K562 (cell line): ENCODE measurements around the gene RXFP3. TPM values are rescaled to one million over a fixed set of nuclear protein-coding genes. Genes with fewer than 3 reads are reported as not detected.

Experiments used
- ATAC-seq: fragments of 200-7000 bp; cut with Tn5 transposase; 3 replicates; pipeline ENCODE4 v1.9.1; 2020; ENCODE audit warnings: moderate library complexity
- BruUV-seq: library from RNA; stranded (reverse); fragments of 400-500 nt; replicated peaks from 2 replicates; lab custom pipeline; 2021; lab: Mats Ljungman, UMichigan
- CTCF ChIA-PET: fragments of 300-600 bp; formaldehyde crosslinking; extraction: SDS; loops from one replicate; lab custom pipeline; 2021; ENCODE audit warnings: low intra/inter-chr PET ratio; lab: Yijun Ruan, JAX
- POLR2A ChIA-PET: fragments of 300-600, 350-650 bp; sonication (Branson Sonifier 250); formaldehyde crosslinking; extraction: SDS; loops from one replicate; lab custom pipeline; 2021; ENCODE audit warnings: antibody characterized with exemption, inconsistent platforms; lab: Yijun Ruan, JAX
- DNase-seq, 4 experiments: peaks; one replicate each; pipeline versions ENCODE4 v3.0.0 to v3.0.0-alpha.2; 2011 to 2018; ENCODE audit warnings: low spot score in 3 of 4, mixed read lengths in 3 of 4; ENCODE audit errors: extremely low read depth in 1 of 4
- FAIRE-seq: peaks from 2 replicates; lab custom pipeline; 2011; peaks lifted over from hg19 to GRCh38; lab: Jason Lieb, UNC
- H2AFZ ChIP-seq: 2 replicates; pipeline ENCODE4 v1.6.0; 2011; ENCODE audit warnings: low read depth, low read length, control low read depth, inconsistent platforms
- H3K27ac ChIP-seq: fragments of 200-600 bp; 3 replicates; pipeline ENCODE4 v1.8.0; 2011; ENCODE audit warnings: low read depth, mild to moderate bottlenecking, control low read depth, inconsistent platforms, low read length, moderate library complexity, mixed read lengths; ENCODE audit errors: extremely low read depth
- H3K27me3 ChIP-seq, 2 experiments: fragments of 300-600 bp in 1 of 2; 2 replicates in 1 of 2; 3 replicates in 1 of 2; pipeline versions ENCODE4 v1.6.0 to v1.8.0; 2011; ENCODE audit warnings: inconsistent platforms in 2 of 2, low read length in 2 of 2, mild to moderate bottlenecking in 1 of 2, mixed read lengths in 1 of 2, moderate library complexity in 1 of 2; ENCODE audit not compliant: control insufficient read depth in 2 of 2, insufficient read depth in 2 of 2
- H3K36me3 ChIP-seq: fragments of 300-600 bp; 3 replicates; pipeline ENCODE4 v1.8.0; 2011; ENCODE audit warnings: mild to moderate bottlenecking, low read length, inconsistent platforms; ENCODE audit not compliant: control insufficient read depth, insufficient read depth
- H3K4me1 ChIP-seq, 2 experiments: fragments of 200-600 bp in 1 of 2; replicated peaks in 1 of 2; 2 replicates in 1 of 2; 3 replicates in 1 of 2; pipeline versions ENCODE4 v1.5.1 to v1.8.0; 2011; ENCODE audit warnings: inconsistent platforms in 2 of 2, low read length in 2 of 2, mild to moderate bottlenecking in 1 of 2, mixed read lengths in 1 of 2, moderate library complexity in 1 of 2; ENCODE audit not compliant: control insufficient read depth in 2 of 2, insufficient read depth in 2 of 2
- H3K4me2 ChIP-seq: 2 replicates; pipeline ENCODE4 v1.6.1; 2011; ENCODE audit warnings: low read length, control low read depth, inconsistent platforms, mixed read lengths; ENCODE audit not compliant: insufficient read depth
- H3K4me3 ChIP-seq: fragments of 200-600 bp; sonication (generic), shearing (Covaris generic); 2 replicates; pipeline ENCODE4 v1.5.1; 2016; ENCODE audit warnings: control low read depth, inconsistent platforms
- H3K79me2 ChIP-seq: fragments of 200-600 bp; 3 replicates; pipeline ENCODE4 v1.8.0; 2011; ENCODE audit warnings: low read length, inconsistent platforms; ENCODE audit not compliant: control insufficient read depth, insufficient read depth
- H3K9ac ChIP-seq, 2 experiments: 2 replicates each; pipeline versions ENCODE4 v1.6.0 to v1.6.1; 2011; ENCODE audit warnings: low read depth in 2 of 2, low read length in 2 of 2, control low read depth in 1 of 2, inconsistent platforms in 1 of 2, mild to moderate bottlenecking in 1 of 2, mixed read lengths in 1 of 2; ENCODE audit not compliant: insufficient read depth in 1 of 2
- H3K9me1 ChIP-seq: one replicate; pipeline ENCODE4 v1.6.0; 2011; ENCODE audit warnings: inconsistent platforms, mild to moderate bottlenecking, low read length, moderate library complexity; ENCODE audit not compliant: control insufficient read depth, insufficient read depth
- H3K9me3 ChIP-seq: replicated peaks from 2 replicates; pipeline ENCODE4 v1.5.1; 2011; ENCODE audit warnings: low read depth, low read length, inconsistent platforms; ENCODE audit not compliant: control insufficient read depth, insufficient read depth
- H4K20me1 ChIP-seq: replicated peaks from 2 replicates; pipeline ENCODE4 v1.6.1; 2011; ENCODE audit warnings: low read length, inconsistent platforms, mixed read lengths; ENCODE audit not compliant: control insufficient read depth, insufficient read depth
- IRF2 ChIP-seq: sonication (generic); formaldehyde crosslinking; IDR thresholded peaks from 2 replicates; pipeline ENCODE4 v1.8.1; 2022; ENCODE audit warnings: mild to moderate bottlenecking, missing genetic modification reagents
- WGBS: fragments of 100-300 bp; shearing (Covaris generic); methylation state at CpG from one replicate; pipeline ENCODE4 v1.1.6; 2016; ENCODE audit warnings: low coverage, mixed read lengths; ENCODE audit not compliant: insufficient coverage; ENCODE audit errors: missing lambda C conversion rate; 5-methylcytosine and 5-hydroxymethylcytosine counted together
- in situ Hi-C: fragments of 300-500 bp; cut with MboI; formaldehyde crosslinking; loops from 4 replicates; pipeline ENCODE4 v1.15.0; 2018; ENCODE audit warnings: inconsistent platforms, mixed read lengths
- intact Hi-C: fragments of 100-400 bp; cut with micrococcal nuclease; formaldehyde crosslinking; loops from 2 replicates; pipeline ENCODE4 v1.14.2; 2022
- polyA plus RNA-seq, 8 experiments: library from polyadenylated mRNA; depleted of rRNA in 4 of 8; stranded (reverse) in 5 of 8; unstranded in 3 of 8; fragments of >200 nt; fragmentation: Nextera tagmentation in 2 of 8; fragmentation: Illumina TruSeq in 1 of 8; extraction: Ambion mirVana in 2 of 8; extraction: Trizol in 1 of 8; gene quantifications; 2 replicates each; pipeline versions ENCODE4 v1.2.1 to v1.2.3, GENCODE V29; 2011 to 2014; ENCODE audit warnings: inconsistent platforms in 1 of 8, missing spikeins in 1 of 8
- total RNA-seq, 7 experiments: library from RNA; depleted of rRNA in 6 of 7; stranded (reverse); fragments of >200 nt in 6 of 7; fragmentation: Illumina TruSeq in 2 of 7; extraction: Trizol in 2 of 7; gene quantifications; 2 replicates each; pipeline versions ENCODE4 v1.2.1 to v1.2.3, GENCODE V29; 2011 to 2021; ENCODE audit warnings: low replicate concordance in 1 of 7
- TF ChIP-seq, protein P1 (sequence below): IDR thresholded peaks from 2 replicates; pipeline ENCODE4 v1.6.1; 2011; ENCODE audit warnings: borderline replicate concordance, low read depth, mild to moderate bottlenecking, moderate library complexity, low read length; ENCODE audit not compliant: insufficient read depth, poor library complexity, severe bottlenecking
- TF ChIP-seq, protein P2 (sequence below): fragments of 250-450 bp; sonication (Bioruptor Pico); IDR thresholded peaks from 2 replicates; pipeline ENCODE4 v1.9.0; 2021; ENCODE audit warnings: mild to moderate bottlenecking, inconsistent platforms
- TF ChIP-seq, protein P3 (sequence below): fragments of 450-650 bp; IDR thresholded peaks from 2 replicates; pipeline ENCODE4 v1.6.1; 2017; ENCODE audit warnings: antibody characterized with exemption

Gene RXFP3
- total and polyA plus RNA-seq, 9 of the 15 experiments (the other 6 are each of a cell fraction or from before 2014, with no cell fraction given), result not detected

DNA sequence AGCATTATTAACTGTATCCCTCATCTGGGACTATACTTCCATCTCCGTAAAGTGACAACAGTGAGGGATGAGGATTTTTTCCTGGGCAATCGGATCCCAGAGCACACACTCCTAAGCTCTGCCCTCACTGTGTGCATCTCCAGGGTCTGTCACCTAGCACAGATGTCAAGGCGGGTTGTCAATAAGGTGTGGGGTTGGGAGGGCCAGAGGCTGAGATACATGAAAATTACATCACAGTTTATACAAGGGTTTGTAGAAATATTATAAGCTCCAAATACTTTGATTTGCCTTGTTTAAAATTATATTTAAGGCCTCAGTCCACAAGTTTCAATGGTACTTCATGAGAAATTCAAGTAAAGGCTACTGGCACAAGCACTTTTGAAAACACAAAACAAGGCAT lies 48.9 kb upstream of the RXFP3 start (continued):
- TF ChIP-seq, protein P1, sequence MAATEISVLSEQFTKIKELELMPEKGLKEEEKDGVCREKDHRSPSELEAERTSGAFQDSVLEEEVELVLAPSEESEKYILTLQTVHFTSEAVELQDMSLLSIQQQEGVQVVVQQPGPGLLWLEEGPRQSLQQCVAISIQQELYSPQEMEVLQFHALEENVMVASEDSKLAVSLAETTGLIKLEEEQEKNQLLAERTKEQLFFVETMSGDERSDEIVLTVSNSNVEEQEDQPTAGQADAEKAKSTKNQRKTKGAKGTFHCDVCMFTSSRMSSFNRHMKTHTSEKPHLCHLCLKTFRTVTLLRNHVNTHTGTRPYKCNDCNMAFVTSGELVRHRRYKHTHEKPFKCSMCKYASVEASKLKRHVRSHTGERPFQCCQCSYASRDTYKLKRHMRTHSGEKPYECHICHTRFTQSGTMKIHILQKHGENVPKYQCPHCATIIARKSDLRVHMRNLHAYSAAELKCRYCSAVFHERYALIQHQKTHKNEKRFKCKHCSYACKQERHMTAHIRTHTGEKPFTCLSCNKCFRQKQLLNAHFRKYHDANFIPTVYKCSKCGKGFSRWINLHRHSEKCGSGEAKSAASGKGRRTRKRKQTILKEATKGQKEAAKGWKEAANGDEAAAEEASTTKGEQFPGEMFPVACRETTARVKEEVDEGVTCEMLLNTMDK, result no peak
- no peak for TF ChIP-seq IRF2

- Histone ChIP-seq H3K27me3 (peaks cover 25% of the 10 kb centered on the region in 2 experiments), H4K20me1 (no peaks in the 10 kb centered on the region), H3K4me3 (no peak overlapping the region), H3K4me1 (no peaks in the 10 kb centered on the region), H3K4me2 (no peak overlapping the region), H3K9ac (no peak overlapping the region), H3K9me3 (no peaks in the 10 kb centered on the region), H3K9me1 (no peaks in the 10 kb centered on the region), H3K36me3 (no peaks in the 10 kb centered on the region), H3K27ac (no peak overlapping the region), H2AFZ (no peak overlapping the region), H3K79me2 (no peaks in the 10 kb centered on the region)
- no TSS peak for BruUV-seq
- DNase-seq (no peak), FAIRE-seq (no peak), ATAC-seq (no peak)
- ChIA-PET CTCF (no interaction called here), POLR2A (no interaction called here)
- intact Hi-C loops (no loop called here), in situ Hi-C loops (no loop called here)
- TF ChIP-seq, protein P2, sequence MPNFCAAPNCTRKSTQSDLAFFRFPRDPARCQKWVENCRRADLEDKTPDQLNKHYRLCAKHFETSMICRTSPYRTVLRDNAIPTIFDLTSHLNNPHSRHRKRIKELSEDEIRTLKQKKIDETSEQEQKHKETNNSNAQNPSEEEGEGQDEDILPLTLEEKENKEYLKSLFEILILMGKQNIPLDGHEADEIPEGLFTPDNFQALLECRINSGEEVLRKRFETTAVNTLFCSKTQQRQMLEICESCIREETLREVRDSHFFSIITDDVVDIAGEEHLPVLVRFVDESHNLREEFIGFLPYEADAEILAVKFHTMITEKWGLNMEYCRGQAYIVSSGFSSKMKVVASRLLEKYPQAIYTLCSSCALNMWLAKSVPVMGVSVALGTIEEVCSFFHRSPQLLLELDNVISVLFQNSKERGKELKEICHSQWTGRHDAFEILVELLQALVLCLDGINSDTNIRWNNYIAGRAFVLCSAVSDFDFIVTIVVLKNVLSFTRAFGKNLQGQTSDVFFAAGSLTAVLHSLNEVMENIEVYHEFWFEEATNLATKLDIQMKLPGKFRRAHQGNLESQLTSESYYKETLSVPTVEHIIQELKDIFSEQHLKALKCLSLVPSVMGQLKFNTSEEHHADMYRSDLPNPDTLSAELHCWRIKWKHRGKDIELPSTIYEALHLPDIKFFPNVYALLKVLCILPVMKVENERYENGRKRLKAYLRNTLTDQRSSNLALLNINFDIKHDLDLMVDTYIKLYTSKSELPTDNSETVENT (CRISPR knock-in tag), result no peak
- TF ChIP-seq, protein P3, sequence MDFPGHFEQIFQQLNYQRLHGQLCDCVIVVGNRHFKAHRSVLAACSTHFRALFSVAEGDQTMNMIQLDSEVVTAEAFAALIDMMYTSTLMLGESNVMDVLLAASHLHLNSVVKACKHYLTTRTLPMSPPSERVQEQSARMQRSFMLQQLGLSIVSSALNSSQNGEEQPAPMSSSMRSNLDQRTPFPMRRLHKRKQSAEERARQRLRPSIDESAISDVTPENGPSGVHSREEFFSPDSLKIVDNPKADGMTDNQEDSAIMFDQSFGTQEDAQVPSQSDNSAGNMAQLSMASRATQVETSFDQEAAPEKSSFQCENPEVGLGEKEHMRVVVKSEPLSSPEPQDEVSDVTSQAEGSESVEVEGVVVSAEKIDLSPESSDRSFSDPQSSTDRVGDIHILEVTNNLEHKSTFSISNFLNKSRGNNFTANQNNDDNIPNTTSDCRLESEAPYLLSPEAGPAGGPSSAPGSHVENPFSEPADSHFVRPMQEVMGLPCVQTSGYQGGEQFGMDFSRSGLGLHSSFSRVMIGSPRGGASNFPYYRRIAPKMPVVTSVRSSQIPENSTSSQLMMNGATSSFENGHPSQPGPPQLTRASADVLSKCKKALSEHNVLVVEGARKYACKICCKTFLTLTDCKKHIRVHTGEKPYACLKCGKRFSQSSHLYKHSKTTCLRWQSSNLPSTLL, result no peak
- WGBS, result 1% methylated on average over 4 of the region's 4 CpGs
Observed at GRCh38 chr5:33888587-33888986, 47.6 kb upstream of the RXFP3 start.
